K562 (cell line): Measurements from ENCODE around the gene NEU1. TPM values are rescaled to one million over a fixed set of nuclear protein-coding genes. Genes with fewer than 3 reads are reported as not detected.

Experiments used
- BDP1 ChIP-seq: IDR thresholded peaks from 3 replicates; pipeline ENCODE4 v1.6.1; 2011; ENCODE audit not compliant: insufficient read length, insufficient read depth
- DLX4 ChIP-seq: fragments of 250-450 bp; sonication (Bioruptor Pico); IDR thresholded peaks from 2 replicates; pipeline ENCODE4 v1.6.1; 2021; ENCODE audit warnings: mild to moderate bottlenecking
- FIP1L1 ChIP-seq: fragments of 200-400 bp; formaldehyde crosslinking; IDR thresholded peaks from 2 replicates; pipeline ENCODE4 v1.6.1; 2018; ENCODE audit warnings: mild to moderate bottlenecking, low read depth, low read length; ENCODE audit not compliant: poor library complexity, severe bottlenecking
- KDM1A ChIP-seq, 2 experiments: fragments of 450-650 bp; IDR thresholded peaks; 2 replicates each; pipeline ENCODE4 v1.6.1; 2016; ENCODE audit warnings: mild to moderate bottlenecking in 2 of 2
- KLF6 ChIP-seq: fragments of 250-450 bp; sonication (Bioruptor Pico); IDR thresholded peaks from 2 replicates; pipeline ENCODE4 v1.4.0; 2020; ENCODE audit warnings: mild to moderate bottlenecking, moderate library complexity, borderline replicate concordance
- MBD2 ChIP-seq: sonication (generic); IDR thresholded peaks from 2 replicates; pipeline ENCODE4 v1.6.1; 2016; ENCODE audit warnings: low read depth, borderline replicate concordance
- MYNN ChIP-seq, 2 experiments: sonication (generic); formaldehyde crosslinking in 1 of 2; IDR thresholded peaks; 2 replicates each; pipeline versions ENCODE4 v1.5.0 to v1.6.1; 2016 to 2020; ENCODE audit warnings: antibody characterized with exemption in 1 of 2, missing genetic modification reagents in 1 of 2
- NEUROD1 ChIP-seq: fragments of 150-350 bp; IDR thresholded peaks from 2 replicates; pipeline ENCODE4 v1.6.1; 2014; ENCODE audit warnings: borderline replicate concordance, low read length, low read depth; ENCODE audit not compliant: partially characterized antibody
- NR4A1 ChIP-seq, 2 experiments: fragments of 250-450 bp in 1 of 2; fragments of 450-650 bp in 1 of 2; sonication (Bioruptor Pico) in 1 of 2; IDR thresholded peaks; 2 replicates each; pipeline versions ENCODE4 v1.4.0 to v1.6.1; 2016 to 2020; ENCODE audit warnings: mild to moderate bottlenecking in 2 of 2, missing compliant biosample characterization in 1 of 2, missing genetic modification characterization in 1 of 2, moderate library complexity in 1 of 2
- PPARD ChIP-seq: fragments of 250-450 bp; sonication (Bioruptor Pico); IDR thresholded peaks from 2 replicates; pipeline ENCODE4 v1.8.0; 2022; ENCODE audit warnings: inconsistent platforms, mild to moderate bottlenecking, moderate library complexity
- SIN3A ChIP-seq, 2 experiments: fragments of 150-350 bp in 1 of 2; IDR thresholded peaks; 2 replicates each; pipeline ENCODE4 v1.6.1; 2011 to 2016; ENCODE audit warnings: borderline replicate concordance in 2 of 2, low read depth in 2 of 2, low read length in 2 of 2, mild to moderate bottlenecking in 2 of 2, moderate library complexity in 2 of 2; ENCODE audit not compliant: control insufficient read depth in 1 of 2
- SMAD1 ChIP-seq: fragments of 150-350 bp; IDR thresholded peaks from 2 replicates; pipeline ENCODE4 v1.6.1; 2014; ENCODE audit warnings: low read length, low read depth; ENCODE audit not compliant: partially characterized antibody
- TSHZ1 ChIP-seq: fragments of 250-450 bp; sonication (Bioruptor Pico); IDR thresholded peaks from 2 replicates; pipeline ENCODE4 v1.4.0; 2020; ENCODE audit warnings: mild to moderate bottlenecking, moderate library complexity
- ZBTB34 ChIP-seq: fragments of 250-450 bp; sonication (Bioruptor Pico); IDR thresholded peaks from 2 replicates; pipeline ENCODE4 v1.8.0; 2021; ENCODE audit warnings: mild to moderate bottlenecking, moderate library complexity
- ZBTB49 ChIP-seq: sonication (generic); formaldehyde crosslinking; IDR thresholded peaks from 2 replicates; pipeline ENCODE4 v1.8.0; 2022; ENCODE audit warnings: missing genetic modification reagents, mild to moderate bottlenecking, borderline replicate concordance
- ZNF143 ChIP-seq: sonication (generic); formaldehyde crosslinking; IDR thresholded peaks from 2 replicates; pipeline ENCODE4 v1.9.0; 2022; ENCODE audit warnings: mild to moderate bottlenecking, missing genetic modification reagents
- ZNF253 ChIP-seq: fragments of 250-450 bp; sonication (Bioruptor Pico); conservative IDR thresholded peaks from 2 replicates; pipeline ENCODE4 v1.6.1; 2021; ENCODE audit warnings: mild to moderate bottlenecking
- ZNF785 ChIP-seq: fragments of 250-450 bp; sonication (Bioruptor Pico); IDR thresholded peaks from 2 replicates; pipeline ENCODE4 v1.4.0; 2020; ENCODE audit warnings: mild to moderate bottlenecking
- polyA plus RNA-seq, 8 experiments: library from polyadenylated mRNA; depleted of rRNA in 4 of 8; stranded (reverse) in 5 of 8; unstranded in 3 of 8; fragments of >200 nt; fragmentation: Nextera tagmentation in 2 of 8; fragmentation: Illumina TruSeq in 1 of 8; extraction: Ambion mirVana in 2 of 8; extraction: Trizol in 1 of 8; gene quantifications; 2 replicates each; pipeline versions ENCODE4 v1.2.1 to v1.2.3, GENCODE V29; 2011 to 2014; ENCODE audit warnings: inconsistent platforms in 1 of 8, missing spikeins in 1 of 8
- total RNA-seq, 7 experiments: library from RNA; depleted of rRNA in 6 of 7; stranded (reverse); fragments of >200 nt in 6 of 7; fragmentation: Illumina TruSeq in 2 of 7; extraction: Trizol in 2 of 7; gene quantifications; 2 replicates each; pipeline versions ENCODE4 v1.2.1 to v1.2.3, GENCODE V29; 2011 to 2021; ENCODE audit warnings: low replicate concordance in 1 of 7

Gene NEU1
- total and polyA plus RNA-seq, 9 of the 15 experiments (the other 6 are each of a cell fraction or from before 2014, with no cell fraction given): 14.8 to 67.8 (median 51.0) TPM

- TF ChIP-seq TSHZ1 (CRISPR knock-in tag): no peak
- TF ChIP-seq MYNN (IDR thresholded peaks at IDR 0.05): no peak
- TF ChIP-seq MYNN (CRISPR knock-in tag; IDR thresholded peaks at IDR 0.05): no peak
- TF ChIP-seq ZNF253: no peak
- TF ChIP-seq BDP1: no peak
- TF ChIP-seq ZNF785 (CRISPR knock-in tag): no peak
- TF ChIP-seq DLX4: no peak
- TF ChIP-seq SIN3A (IDR thresholded peaks at IDR 0.05; ENCODE audit: borderline replicate concordance in 2 of 2, control insufficient read depth in 1 of 2, low read depth in 2 of 2, low read length in 2 of 2): 0 out of 4 replicates have a peak, but pooled peaks of 1 of the 2 experiments have one; percentile 28
- TF ChIP-seq ZBTB49 (CRISPR knock-in tag): no peak
- no peak for TF ChIP-seq ZNF143
- no peak for TF ChIP-seq KDM1A (IDR thresholded peaks at IDR 0.05)
- no peak for TF ChIP-seq FIP1L1
- peak; percentile 15; the same call in 1 of the 2 replicates for TF ChIP-seq NR4A1 (CRISPR knock-in tag; IDR thresholded peaks at IDR 0.05)
- 0 out of 2 replicates have a peak, but pooled peaks have one; percentile 31 for TF ChIP-seq NR4A1 (tag; IDR thresholded peaks at IDR 0.05)
- TF ChIP-seq ZBTB34 (CRISPR knock-in tag): no peak
- TF ChIP-seq MBD2: peak; percentile 26; the same call in 1 of the 2 replicates
- TF ChIP-seq NEUROD1: peak; percentile 36
- TF ChIP-seq SMAD1: no peak
- no peak; the same call in 1 of the 2 replicates for TF ChIP-seq KLF6 (CRISPR knock-in tag)
- no peak for TF ChIP-seq PPARD (CRISPR knock-in tag)
These were observed 35.2 kb upstream of the NEU1 start, which contains the start of gene EHMT2 (continued) for GRCh38 chr6:31897612-31898382.
